IMR-90 (cell line): Measurements from ENCODE around the gene SLC2A13.

ENCODE experiments used
- CEBPB ChIP-seq: IDR thresholded peaks from 2 replicates; pipeline ENCODE4 v1.6.1; 2012; ENCODE audit warnings: low read depth, low read length, improper control_type of control experiment
- MAZ ChIP-seq: IDR thresholded peaks from 2 replicates; pipeline ENCODE4 v1.6.1; 2012; ENCODE audit warnings: low read depth, mild to moderate bottlenecking, low read length, improper control_type of control experiment, moderate library complexity, borderline replicate concordance
- MXI1 ChIP-seq: IDR thresholded peaks from 2 replicates; pipeline ENCODE4 v1.6.1; 2012; ENCODE audit warnings: low read depth, mild to moderate bottlenecking, low read length, moderate library complexity, borderline replicate concordance
- POLR2A ChIP-seq: IDR thresholded peaks from 2 replicates; pipeline ENCODE4 v1.6.1; 2012; ENCODE audit warnings: mild to moderate bottlenecking, low read depth, low read length
- RAD21 ChIP-seq: IDR thresholded peaks from 2 replicates; pipeline ENCODE4 v1.6.1; 2012; ENCODE audit warnings: low read length, improper control_type of control experiment
- RFX5 ChIP-seq: IDR thresholded peaks from 2 replicates; pipeline ENCODE4 v1.8.0; 2012; ENCODE audit warnings: low read depth, mild to moderate bottlenecking, low read length, moderate library complexity
- SMC3 ChIP-seq: fragments of 150-350 bp; IDR thresholded peaks from 2 replicates; pipeline ENCODE4 v1.6.1; 2016; ENCODE audit warnings: low read depth, mild to moderate bottlenecking, antibody characterized with exemption, low read length, moderate library complexity
- TF ChIP-seq, protein P1 (sequence below): conservative IDR thresholded peaks from 2 replicates; pipeline ENCODE4 v1.5.1; 2012; ENCODE audit warnings: mild to moderate bottlenecking, low read depth, low read length, improper control_type of control experiment
- TF ChIP-seq, protein P2 (sequence below): fragments of 150-350 bp; IDR thresholded peaks from 2 replicates; pipeline ENCODE4 v1.6.1; 2016; ENCODE audit warnings: low read depth, mild to moderate bottlenecking, low read length, moderate library complexity, borderline replicate concordance

DNA sequence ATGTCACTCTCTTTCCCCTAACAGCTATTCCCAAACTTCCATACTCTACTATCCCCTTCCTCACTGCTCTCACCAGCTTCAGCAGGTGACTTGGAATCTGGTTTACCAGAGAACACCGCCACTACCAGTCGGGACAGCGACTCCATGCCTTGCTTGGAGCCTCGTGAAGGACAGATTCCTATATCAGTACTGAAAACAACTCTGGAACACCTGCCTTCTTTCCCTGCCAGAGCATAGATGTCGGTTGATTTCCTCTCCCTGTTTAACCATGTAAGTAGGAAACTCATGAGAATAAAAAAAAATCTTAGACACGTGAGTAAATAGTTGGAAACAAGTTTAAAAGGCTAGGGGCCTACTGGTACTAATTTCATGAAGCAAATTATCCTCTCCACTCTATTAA, 266.8 kb downstream of the SLC2A13 start:
- TF ChIP-seq MXI1 (no peak), SMC3 (no peak), POLR2A (no peak), RAD21 (no peak), RFX5 (no peak), CEBPB (no peak), MAZ (no peak)
- TF ChIP-seq, protein P1, sequence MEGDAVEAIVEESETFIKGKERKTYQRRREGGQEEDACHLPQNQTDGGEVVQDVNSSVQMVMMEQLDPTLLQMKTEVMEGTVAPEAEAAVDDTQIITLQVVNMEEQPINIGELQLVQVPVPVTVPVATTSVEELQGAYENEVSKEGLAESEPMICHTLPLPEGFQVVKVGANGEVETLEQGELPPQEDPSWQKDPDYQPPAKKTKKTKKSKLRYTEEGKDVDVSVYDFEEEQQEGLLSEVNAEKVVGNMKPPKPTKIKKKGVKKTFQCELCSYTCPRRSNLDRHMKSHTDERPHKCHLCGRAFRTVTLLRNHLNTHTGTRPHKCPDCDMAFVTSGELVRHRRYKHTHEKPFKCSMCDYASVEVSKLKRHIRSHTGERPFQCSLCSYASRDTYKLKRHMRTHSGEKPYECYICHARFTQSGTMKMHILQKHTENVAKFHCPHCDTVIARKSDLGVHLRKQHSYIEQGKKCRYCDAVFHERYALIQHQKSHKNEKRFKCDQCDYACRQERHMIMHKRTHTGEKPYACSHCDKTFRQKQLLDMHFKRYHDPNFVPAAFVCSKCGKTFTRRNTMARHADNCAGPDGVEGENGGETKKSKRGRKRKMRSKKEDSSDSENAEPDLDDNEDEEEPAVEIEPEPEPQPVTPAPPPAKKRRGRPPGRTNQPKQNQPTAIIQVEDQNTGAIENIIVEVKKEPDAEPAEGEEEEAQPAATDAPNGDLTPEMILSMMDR: no peak
- TF ChIP-seq, protein P2, sequence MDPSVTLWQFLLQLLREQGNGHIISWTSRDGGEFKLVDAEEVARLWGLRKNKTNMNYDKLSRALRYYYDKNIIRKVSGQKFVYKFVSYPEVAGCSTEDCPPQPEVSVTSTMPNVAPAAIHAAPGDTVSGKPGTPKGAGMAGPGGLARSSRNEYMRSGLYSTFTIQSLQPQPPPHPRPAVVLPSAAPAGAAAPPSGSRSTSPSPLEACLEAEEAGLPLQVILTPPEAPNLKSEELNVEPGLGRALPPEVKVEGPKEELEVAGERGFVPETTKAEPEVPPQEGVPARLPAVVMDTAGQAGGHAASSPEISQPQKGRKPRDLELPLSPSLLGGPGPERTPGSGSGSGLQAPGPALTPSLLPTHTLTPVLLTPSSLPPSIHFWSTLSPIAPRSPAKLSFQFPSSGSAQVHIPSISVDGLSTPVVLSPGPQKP: no peak
